B cell (primary cell): ENCODE results near the gene NMB.

Experiments used
- CTCF ChIP-seq: fragments of 200-600 bp; IDR thresholded peaks from one replicate; pipeline ENCODE4 v1.8.0; 2022; ENCODE audit warnings: antibody characterized with exemption, mild to moderate bottlenecking
- EZH2 ChIP-seq: IDR thresholded peaks from 2 replicates; pipeline ENCODE4 v1.6.1; 2012; ENCODE audit warnings: borderline replicate concordance, low read depth, mild to moderate bottlenecking, moderate library complexity, low read length; ENCODE audit not compliant: insufficient read depth, poor library complexity, severe bottlenecking

GRCh38 chr15:84671211-84671610 lies 13.2 kb upstream of the NMB start:
- no peak for TF ChIP-seq CTCF
- no peak for TF ChIP-seq EZH2
